ENCODE results near the gene SIN3B.

Gene SIN3B

DNA sequence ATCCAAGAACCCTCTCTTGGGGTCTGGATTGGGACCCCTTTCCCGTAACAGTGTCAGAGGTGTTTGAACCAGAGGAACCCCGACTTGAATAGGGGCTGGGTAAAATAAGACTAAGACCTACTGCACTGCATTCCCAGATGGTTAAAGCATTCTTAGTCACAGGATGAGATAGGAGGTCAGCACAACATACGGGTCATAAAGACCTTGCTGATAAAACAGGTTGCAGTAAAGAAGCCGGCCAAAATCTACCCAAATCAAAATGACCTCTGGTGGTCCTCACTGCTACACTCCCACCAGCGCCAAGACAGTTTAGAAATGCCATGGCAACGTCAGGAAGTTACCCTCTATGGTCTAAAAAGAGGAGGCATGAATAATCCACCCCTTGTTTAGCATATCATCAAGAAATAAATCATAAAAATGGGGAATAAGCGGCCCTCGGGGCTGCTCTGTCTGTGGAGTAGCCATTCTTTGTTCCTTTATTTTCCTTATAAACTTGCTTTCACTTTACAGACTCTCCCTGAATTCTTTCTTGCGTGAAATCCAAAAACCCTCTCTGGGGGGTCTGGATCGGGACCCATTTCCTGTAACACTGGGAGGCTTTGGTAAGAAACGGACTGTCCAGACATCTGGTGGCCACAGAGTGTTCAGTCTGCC is 4.4 kb upstream of the SIN3B start:
- no peak for DNase-seq

DNA sequence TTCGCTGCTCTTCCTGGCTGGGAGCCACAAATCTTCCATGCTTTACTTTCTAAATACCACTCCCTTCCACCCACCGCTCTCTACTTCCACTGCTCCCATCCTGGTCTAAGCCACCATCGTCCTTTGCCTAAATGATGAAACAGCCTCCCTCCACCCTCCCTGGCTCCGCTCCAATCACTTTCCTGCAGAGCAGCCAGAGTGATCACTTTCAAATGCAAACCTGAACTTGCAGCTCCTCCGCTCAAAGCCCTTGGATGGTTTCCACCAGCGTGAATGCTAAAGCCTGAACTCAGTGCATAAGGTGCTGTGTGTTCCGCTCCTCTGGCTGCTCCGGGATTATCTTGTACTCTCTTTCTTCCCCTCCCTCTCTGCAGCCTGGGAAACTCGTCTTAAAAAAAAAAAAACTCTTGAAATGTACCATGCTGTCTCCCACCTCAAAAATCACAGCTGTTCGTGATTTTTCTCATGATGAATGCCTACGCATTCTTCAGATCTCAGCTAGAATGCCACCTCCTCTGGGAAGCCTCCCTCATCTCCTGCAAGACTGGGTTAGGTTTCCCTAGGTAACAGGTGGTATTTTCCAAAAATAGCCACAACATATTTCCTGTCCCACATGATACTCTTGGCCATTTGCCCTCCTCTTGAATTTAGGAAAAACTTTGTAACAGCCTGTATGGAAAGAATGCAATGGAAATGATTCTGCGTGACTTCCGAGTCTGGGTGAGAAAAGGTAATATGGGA is 3.7 kb upstream of the SIN3B start:
- DNase-seq = no peak

DNA sequence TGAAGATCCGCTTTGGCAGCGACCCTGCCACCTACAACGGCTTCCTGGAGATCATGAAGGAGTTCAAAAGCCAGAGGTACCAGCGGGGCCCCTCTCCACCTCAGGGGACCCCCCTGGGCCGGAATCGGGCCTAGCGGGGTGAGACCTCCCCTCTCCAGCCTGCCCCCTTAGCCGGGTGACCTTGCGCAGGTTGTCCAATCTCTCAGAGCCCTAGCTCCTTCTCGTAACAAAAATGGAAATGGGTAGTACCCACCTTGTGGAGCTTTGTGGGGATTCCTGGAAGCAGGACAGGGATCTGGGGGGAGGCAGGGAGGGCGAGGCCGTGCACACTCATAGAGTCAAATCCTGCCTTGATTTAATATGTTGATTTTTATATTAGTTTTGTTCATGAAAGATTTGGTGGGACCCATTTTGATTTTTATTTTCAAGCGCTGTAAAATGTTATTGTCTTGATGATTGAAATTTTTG is 658 bp downstream of the SIN3B start:
- DNase-seq = no peak

DNA sequence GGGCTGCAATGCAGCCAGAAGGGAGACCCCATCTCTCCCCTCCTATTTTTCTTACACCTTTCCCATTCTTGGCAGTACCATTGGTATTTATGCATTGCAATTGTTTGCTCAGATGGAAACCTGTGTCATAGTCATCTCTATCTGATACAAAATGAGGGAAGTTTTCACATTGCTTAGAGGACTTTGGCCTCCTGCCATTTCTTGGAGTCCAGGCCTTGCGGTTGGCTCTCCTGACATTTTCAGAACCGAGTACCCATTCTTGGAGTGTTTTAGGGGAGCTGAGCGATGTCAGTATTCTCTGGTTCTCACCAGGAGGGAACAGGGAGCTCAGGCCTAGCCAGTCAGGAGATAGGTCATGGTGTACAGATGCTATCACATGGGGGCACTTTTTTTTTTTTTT is 1.5 kb downstream of the SIN3B start:
- DNase-seq = no peak

DNA sequence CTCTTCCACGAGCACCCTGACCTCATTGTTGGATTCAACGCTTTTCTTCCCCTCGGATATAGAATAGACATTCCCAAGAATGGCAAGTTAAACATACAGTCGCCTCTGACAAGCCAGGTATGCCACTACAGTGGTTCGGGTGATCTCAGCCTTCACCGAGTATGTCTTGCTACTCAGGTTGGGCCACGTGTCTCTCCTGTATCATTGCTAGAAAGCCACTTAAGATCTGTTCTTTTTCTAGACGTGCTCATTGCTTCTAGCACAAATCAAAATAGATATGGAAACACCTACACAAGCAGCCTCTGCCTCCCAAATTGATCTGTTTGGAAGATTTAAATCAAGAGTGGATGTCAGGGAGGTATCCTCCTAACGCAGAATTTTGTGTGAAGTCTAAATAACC is 2.3 kb downstream of the SIN3B start:
- no peak for DNase-seq

DNA sequence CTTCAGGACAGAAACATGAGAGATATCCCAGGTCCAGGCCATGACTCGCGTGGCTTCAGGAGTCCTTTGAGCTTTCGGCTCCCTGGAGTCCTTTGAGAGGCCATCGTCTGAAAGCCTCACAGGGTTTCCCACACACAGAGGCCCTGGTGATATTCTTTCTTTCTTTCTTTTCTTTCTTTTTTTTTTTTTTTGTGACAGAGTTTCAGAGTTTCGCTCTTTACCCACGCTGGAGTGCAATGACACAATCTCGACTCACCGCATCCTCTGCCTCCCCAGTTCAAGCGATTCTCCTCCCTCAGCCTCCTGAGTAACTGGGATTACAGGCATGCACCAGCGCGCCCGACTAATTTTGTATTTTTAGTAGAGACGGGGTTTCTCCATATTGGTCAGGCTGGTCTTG is 5.5 kb downstream of the SIN3B start:
- DNase-seq = no peak

DNA sequence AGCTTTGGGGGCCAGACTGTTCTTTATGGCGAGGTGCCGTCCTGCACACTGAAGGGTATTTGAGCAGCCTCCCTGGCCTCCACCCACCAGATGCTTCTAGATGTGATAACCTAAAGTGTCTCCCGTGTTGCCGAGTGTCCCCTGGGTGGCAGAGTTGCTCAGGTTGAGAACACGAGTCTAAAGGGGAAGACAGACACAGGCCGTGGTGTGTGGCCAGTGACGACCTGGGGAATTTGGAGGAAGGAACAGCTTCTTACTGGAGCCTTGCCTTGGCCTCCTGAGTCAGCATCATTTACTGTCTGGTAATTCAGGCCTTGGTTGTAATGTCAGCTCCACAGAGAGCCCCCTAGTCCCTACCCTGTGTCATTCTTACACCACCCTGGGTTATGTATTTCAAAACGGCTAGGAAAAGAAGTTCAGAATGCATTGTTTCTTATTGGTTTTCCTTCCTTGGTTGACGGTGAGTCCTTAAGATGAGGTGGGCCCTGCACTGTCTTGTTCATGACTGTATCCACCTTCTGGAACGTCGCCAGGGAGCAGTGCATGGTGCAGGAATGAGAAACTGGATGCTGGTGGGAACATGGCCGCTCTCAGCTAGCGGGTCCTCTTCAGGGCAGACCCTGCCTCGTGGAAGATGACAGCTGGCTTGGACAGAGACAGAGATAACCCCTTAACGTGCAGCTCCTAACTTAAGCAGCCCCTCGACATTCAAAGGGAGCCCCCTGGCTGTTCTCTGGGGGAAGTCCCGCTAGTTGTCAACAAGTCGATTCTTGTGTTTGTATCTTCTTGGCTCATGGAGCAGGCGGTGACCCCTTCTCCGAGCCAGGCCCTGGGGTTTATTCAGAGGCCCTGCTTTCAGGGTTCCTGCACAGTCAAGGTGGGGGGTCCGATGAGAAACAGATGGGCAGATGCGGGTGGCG is 7.2 kb downstream of the SIN3B start:
- no peak for DNase-seq

DNA sequence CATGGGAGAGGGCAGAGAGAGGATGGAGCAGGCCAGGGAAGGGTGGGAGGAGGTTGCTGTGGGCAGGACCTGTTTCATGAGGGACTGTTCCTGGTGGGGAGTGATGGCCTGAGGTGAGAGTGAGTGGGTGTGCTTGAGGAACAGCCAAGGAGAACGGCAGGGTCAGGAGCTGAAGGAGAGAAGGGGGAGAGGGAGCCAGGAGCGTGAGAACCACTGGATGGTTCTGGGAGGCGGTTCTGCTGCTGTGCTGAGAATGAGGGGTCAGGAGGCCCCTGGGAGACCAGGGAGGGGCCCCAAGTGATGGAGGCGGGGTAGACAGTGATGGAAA is 7.8 kb downstream of the SIN3B start:
- DNase-seq = no peak

DNA sequence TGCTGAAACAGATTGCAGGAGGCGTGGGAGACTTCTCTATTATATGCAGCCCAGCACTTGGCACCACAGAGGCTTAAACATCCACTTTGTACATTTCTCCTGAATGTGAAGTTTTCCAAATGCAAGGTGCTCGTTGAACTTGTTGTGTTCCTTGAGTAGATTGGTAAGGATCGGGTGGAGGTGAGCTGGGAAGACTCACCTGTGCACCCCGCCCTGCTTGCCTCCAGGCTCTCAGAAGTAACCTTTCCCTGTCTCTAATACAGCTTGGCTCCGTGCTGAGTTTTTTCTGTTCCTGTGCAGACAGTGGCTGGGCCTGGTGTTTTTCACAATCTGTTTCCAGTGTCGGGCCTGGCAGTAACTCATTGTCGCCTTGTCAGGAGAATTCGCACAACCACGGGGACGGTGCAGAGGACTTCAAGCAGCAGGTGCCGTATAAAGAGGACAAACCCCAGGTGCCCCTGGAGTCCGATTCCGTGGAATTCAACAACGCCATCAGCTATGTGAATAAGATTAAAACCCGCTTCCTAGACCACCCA is 12.3 kb downstream of the SIN3B start:
- no peak for DNase-seq

DNA sequence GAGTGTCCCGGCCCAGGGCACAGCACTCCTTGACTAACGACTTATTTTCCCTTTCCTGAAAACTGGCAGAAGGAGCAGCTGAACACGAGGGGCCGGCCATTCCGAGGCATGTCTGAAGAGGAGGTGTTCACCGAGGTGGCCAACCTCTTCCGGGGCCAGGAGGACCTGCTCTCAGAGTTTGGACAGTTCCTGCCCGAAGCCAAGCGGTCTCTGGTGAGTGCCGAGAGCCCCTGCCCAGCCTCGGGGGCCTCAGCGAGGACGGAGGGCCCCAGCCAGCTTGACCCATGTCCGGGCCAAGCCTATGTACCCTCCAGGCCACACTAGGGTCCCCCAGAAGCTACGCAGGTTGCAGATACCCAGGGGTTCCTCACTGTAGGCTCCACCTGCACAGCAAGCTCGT is 17.7 kb downstream of the SIN3B start:
- DNase-seq = no peak

DNA sequence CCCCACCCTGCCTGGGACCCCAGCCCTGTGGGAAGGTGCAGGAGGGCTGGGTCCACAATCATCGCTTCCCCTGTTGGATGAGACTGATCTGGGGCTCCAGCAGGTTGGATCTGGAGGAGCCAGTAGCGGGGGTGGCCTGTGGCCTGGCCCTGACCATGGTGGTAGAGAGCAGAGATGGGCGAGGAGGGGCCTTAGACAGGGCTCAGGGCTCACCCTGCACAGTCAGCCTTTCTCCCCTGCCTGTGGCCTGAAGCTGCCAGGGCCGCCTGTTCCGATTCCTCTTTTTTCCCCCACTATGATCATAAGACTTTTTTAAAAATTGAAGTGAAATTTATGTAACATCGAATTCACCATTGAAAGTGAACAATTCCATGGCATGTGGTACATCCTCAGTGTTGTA is 18.2 kb downstream of the SIN3B start:
- DNase-seq = no peak

DNA sequence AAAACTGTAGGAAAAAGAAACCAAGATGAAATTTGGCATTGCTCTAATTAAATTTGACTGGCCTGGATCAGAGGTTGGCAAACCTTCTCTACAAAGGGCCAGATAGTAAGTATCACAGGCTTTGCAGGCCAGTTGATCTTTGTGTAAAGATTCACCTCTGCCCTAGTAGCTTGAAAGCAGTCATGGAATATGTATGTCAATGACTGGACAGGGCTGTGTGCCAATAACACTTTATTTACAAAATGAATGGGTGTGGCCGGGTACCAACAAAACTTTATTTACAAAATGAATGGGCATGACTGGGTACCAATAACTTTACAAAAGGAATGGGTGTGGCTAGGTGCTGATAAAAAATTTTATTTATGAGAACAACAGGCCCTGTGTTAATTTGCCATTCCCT is 20.0 kb downstream of the SIN3B start:
- DNase-seq = no peak

DNA sequence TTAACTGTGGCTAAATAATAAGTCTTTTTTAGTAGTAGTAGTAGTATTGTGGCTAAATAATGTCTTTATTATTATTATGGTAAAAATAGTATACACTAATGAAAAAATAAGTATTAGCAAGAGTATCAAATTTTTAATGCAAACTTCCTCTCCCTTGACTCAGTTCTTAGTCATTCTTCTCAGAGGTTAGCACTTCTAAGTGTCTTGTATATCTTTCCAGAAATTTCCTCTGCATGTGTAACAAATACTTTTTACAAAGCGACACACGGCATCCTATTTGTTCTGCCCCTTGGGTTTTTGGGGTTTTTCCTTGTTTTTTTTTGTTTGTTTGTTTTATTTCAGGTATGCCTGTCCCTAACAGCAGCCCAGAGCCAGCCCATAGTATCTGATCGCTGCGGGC is 20.9 kb downstream of the SIN3B start:
- no peak for DNase-seq

DNA sequence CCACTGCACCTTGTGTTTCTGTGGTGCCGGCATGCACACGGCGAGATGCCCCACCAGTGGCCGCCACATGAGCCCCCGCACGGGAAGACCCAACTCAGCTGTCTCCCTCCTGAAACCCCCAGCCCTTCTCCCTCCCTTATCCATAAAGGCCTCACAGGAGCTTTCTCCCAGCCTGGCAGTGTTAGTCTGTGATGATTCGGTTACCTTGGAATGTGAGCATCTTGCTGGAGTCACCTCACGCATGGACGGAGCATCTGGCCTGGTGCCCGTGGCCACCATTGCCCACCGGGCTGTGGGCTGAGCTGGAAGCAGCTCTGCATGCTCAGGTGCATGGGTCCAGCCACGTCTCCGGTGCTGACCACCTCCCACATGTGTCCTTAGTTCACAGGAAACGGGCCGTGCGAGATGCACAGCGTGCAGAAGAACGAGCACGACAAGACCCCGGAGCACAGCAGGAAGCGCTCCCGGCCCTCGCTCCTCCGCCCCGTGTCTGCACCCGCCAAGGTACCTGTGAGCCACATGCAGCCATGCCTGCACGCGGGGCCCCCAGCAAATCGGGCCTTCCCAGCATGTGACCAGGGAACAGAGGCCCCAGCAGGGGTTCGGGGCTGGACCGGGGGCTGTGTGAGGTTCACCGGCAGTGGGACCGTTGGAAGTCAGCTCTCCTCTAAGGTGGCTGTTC is 22.0 kb downstream of the SIN3B start:
- no peak for DNase-seq

DNA sequence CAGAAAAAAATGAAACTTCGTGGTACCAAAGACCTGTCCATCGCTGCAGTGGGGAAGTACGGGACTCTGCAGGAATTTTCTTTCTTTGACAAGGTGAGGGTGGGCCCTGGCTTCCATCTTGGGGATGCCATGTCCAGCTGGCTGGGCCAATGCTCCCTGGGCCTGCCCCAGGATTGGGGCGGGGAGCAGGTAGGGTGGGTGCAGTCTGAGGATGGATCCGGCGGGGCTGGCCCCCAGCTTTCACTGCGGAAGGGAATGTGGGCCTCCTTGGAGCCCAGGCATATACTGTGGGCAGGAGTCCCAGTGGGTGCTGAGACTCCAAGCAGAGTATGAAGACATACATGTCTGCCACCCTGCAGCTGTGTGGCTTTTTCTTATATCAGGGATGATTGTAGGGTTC is 23.9 kb downstream of the SIN3B start:
- no peak for DNase-seq

DNA sequence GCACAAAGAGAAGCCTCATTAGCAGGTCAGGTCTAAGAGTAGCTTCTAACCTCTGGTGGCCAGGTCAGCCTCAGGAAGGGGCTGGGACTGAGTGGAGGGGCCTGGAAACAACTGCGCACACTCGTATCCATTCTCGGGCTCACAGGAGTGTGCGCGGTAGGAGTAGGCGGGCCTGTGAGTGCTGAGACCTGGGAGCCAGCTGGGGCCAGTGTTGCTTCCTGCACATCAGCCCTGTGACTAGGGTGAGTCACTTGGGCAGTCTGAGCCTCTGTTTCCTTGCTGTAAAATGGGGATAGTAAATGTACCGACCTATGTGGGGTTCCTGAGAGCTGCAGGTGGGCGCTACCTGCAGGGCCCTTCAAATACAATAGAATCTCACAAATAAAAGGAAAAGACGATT is 26.9 kb downstream of the SIN3B start:
- no peak for DNase-seq

DNA sequence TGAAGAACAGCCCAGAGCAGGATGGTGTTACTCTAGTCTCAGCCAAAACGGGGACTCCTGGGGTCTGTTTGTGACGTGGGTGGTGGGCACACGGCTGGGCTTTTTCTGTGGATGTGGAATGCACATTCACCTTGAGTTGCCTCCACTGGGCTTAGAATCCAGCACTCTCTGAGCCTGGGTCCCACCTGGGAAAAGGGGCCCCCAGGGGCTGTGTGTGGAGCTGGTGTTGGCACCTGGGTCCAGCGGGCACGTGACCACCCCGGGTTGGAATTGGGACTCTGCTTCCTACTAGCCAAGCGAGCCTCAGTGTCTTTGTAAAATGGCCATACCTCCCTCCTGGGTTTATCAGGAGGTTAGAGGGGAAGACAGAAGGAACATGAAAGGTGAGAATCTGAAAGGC is 30.4 kb downstream of the SIN3B start:
- DNase-seq = no peak

DNA sequence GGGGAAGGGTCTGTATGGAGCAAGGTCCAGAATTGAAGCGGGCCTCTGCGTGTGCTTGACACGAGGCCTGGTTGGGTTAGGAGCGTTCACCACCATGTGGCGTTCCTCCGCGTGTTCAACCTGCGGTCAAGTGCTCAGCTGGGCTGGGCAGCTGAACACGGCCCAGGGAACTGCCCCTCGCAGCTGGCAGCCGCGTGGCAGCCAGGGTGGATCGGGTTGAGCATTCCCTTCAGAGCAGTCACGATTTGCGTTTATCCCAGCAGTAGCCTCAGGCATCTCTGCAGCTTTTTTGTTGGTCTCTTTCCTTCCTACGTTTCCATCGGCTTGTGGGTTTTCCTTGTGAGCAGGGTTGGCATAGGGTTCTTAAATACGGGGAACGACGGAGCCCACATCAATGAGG is 30.9 kb downstream of the SIN3B start:
- no peak for DNase-seq

DNA sequence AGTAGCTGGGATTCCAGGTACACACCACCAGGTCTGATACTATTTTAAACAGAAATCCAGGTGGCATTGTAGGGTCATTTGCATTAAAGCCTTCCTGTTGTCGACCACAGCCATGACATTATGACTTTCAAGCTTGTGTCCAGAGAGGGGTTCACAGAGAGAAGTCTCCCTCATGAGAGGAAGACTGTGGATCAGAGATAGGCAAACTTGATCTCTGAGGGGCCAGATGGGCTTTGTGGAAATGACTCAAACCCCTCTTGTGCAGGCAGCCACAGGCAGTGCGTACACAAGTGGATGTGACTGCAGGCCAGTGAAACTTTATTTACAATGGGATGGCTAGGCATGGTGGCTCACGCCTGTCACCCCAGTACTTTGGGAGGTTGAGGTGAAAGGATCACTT is 31.8 kb downstream of the SIN3B start:
- no peak for DNase-seq

DNA sequence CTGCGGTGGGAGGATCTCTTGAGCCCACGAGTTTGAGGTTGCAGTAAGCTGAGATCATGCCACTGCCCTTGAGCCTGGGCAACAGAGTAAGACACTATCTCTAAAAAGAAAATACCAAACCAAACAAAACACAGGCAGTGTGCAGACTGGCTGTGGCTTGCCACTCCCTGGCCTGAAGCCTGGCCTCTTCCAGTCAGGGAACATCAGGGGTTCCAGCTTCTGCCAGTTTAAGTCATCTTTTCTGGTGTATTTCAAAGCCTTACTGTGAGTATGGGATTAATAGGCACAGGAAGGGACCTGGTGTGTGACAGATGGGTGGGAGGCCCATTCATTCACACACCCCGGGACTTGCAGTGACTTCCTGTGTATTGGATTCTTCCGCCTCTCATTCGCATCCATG is 32.6 kb downstream of the SIN3B start:
- DNase-seq = no peak

DNA sequence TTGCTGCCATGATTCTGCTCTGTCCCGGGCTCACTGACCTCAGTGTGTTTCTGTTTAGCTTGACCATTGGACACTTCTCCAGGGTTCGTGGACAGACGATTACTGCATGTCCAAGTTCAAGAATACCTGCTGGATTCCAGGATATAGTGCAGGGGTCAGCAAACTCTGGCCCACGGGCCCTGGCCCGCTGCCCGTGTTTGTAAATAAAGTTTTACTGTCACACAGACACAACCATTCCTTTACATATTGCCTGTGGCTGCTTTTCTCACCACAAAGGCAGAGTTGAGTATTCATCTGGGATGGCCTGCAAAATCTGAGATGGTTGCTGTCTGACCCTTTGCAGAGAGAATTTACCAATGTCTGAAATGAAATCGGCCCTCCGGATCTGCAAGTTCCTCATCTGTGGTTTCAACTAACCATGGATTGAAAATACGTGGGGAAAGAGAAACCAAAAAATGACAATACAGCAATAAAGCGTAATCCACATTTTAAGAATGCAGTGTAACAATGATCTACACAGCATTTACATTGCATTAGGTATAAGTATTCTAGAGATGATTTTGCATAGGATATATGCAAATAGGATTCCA is 33.7 kb downstream of the SIN3B start:
- DNase-seq = no peak

DNA sequence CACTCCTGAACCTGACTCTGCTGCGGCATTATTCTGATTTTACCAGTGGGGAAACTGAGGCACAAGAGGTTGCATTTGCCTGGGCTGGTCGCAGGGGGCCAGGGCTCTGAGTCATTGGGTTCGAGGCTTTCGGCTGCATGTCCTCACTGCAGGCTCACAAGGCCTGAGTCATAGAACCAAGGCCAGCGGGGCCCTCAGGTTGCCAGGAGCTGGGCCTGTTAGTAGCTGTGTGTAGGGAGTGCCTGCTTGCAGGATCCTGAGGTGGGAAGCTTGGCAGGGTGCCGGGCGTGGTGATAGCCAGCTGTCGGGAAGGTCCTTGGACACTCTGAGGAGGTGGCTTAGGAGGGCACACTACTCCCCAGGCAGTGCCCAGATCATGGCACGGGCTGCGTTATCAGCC is 38.0 kb downstream of the SIN3B start:
- DNase-seq = no peak

Data from cerebellar nuclear complex (tissue), 1 donor.